ENCODE data around the gene MT1A.
"Not testable (repeated sequence)": the region's sequence is repeated elsewhere in the genome, so short reads cannot be mapped to it uniquely, and the experiment has no call there.

The MT1A gene

GRCh38 chr16:56664506-56664905 lies 26.0 kb downstream of the MT1A start:
- H3K36me3 ChIP-seq (ENCODE audit: insufficient read depth, low read length) = no peaks in the 10 kb centered on the region
- H4K20me1 ChIP-seq (ENCODE audit: insufficient read depth, low read length) = no peaks in the 10 kb centered on the region
- ATAC-seq (ENCODE audit: insufficient read depth, low read depth) = no peak
- no peaks in the 10 kb centered on the region for H3K79me2 ChIP-seq (ENCODE audit: insufficient read depth, low read length)
- H3K27me3 ChIP-seq (ENCODE audit: insufficient read depth, low read length, poor library complexity) = peaks cover 53% of the 10 kb centered on the region
- no peak for DNase-seq
- H2AFZ ChIP-seq (ENCODE audit: low read depth, low read length) = no peak overlapping the region
- H3K9ac ChIP-seq (ENCODE audit: low read depth, low read length) = no peak overlapping the region
- no peaks in the 10 kb centered on the region for H3K9me3 ChIP-seq (ENCODE audit: insufficient read depth, low read length, severe bottlenecking)
- peaks cover 6% of the 10 kb centered on the region for H3K4me1 ChIP-seq (ENCODE audit: insufficient read depth, low read length)
- no peak overlapping the region for H3K4me2 ChIP-seq (ENCODE audit: insufficient read depth, low read length)
- no peak overlapping the region for H3K27ac ChIP-seq (ENCODE audit: low read length)
- TF ChIP-seq EZH2 (IDR thresholded peaks at IDR 0.05; ENCODE audit: borderline replicate concordance, low read depth, low read length, severe bottlenecking) (no peak), CTCF (IDR thresholded peaks at IDR 0.05; ENCODE audit: borderline replicate concordance, extremely low read depth, low read length, poor library complexity, severe bottlenecking) (no peak)
- H3K4me3 ChIP-seq (ENCODE audit: low read depth in 1 of 2, low read length in 2 of 2) = no peak overlapping the region

- not testable (repeated sequence) for H3K36me3 ChIP-seq (ENCODE audit: insufficient read depth, low read length); DNase-seq; H3K9me3 ChIP-seq (ENCODE audit: insufficient read depth, low read length, severe bottlenecking); H3K79me2 ChIP-seq (ENCODE audit: insufficient read depth, low read length); H3K4me2 ChIP-seq (ENCODE audit: insufficient read depth, low read length); H3K4me1 ChIP-seq (ENCODE audit: insufficient read depth, low read length); H4K20me1 ChIP-seq (ENCODE audit: insufficient read depth, low read length); H3K4me3 ChIP-seq (ENCODE audit: low read depth in 1 of 2, low read length in 2 of 2); ATAC-seq (ENCODE audit: insufficient read depth, low read depth); H3K27ac ChIP-seq (ENCODE audit: low read length); H3K9ac ChIP-seq (ENCODE audit: low read depth, low read length); H2AFZ ChIP-seq (ENCODE audit: low read depth, low read length)
- peaks cover 56% of the 10 kb centered on the region for H3K27me3 ChIP-seq (ENCODE audit: insufficient read depth, low read length, poor library complexity)
Measured at GRCh38 chr16:56665286-56666261, 27.1 kb downstream of the MT1A start.

GRCh38 chr16:56667581-56668571 lies 29.4 kb downstream of the MT1A start, which contains the start of gene MT1G:
MT1G (minus strand) TSS chr16:56668065; CDS start chr16:56667993, 72 bp downstream.
- DNase-seq (peak; percentile 38), ATAC-seq (ENCODE audit: insufficient read depth, low read depth) (peak; percentile 82)
- Histone ChIP-seq H2AFZ (ENCODE audit: low read depth, low read length) (no peak within 1 kb of the TSS), H3K27ac (ENCODE audit: low read length) (no peak within 1 kb of the TSS), H3K4me2 (ENCODE audit: insufficient read depth, low read length) (no peak within 1 kb of the TSS), H3K9ac (ENCODE audit: low read depth, low read length) (no peak within 1 kb of the TSS), H3K9me3 (ENCODE audit: insufficient read depth, low read length, severe bottlenecking) (no peaks in the 10 kb centered on the region), H3K36me3 (ENCODE audit: insufficient read depth, low read length) (no peaks in the 10 kb centered on the region), H4K20me1 (ENCODE audit: insufficient read depth, low read length) (no peaks in the 10 kb centered on the region), H3K4me1 (ENCODE audit: insufficient read depth, low read length) (0 out of 2 replicates have a peak, but pooled peaks cover under 1% of the 10 kb centered on the region), H3K79me2 (ENCODE audit: insufficient read depth, low read length) (no peaks in the 10 kb centered on the region), H3K4me3 (ENCODE audit: low read depth in 1 of 2, low read length in 2 of 2) (no peak within 1 kb of the TSS), H3K27me3 (ENCODE audit: insufficient read depth, low read length, poor library complexity) (peaks cover 52% of the 10 kb centered on the region)
- TF ChIP-seq CTCF (IDR thresholded peaks at IDR 0.05; ENCODE audit: borderline replicate concordance, extremely low read depth, low read length, poor library complexity, severe bottlenecking) = no peak
- no peak for TF ChIP-seq EZH2 (IDR thresholded peaks at IDR 0.05; ENCODE audit: borderline replicate concordance, low read depth, low read length, severe bottlenecking)
